ENCODE results near the gene SHQ1. TPM values are rescaled to one million over a fixed set of nuclear protein-coding genes. Genes with fewer than 3 reads are reported as not detected.
"Not testable (repeated sequence)": the region's sequence is repeated elsewhere in the genome, so short reads cannot be mapped to it uniquely, and the experiment has no call there.

The SHQ1 gene
- total RNA-seq, 1 experiment from 2014 or later: 15.4 TPM

GRCh38 chr3:72800869-72801268, 47.4 kb downstream of the SHQ1 start:
- DNase-seq (ENCODE audit: low spot score): no peak

GRCh38 chr3:72798552-72799195, 49.6 kb downstream of the SHQ1 start:
- DNase-seq (ENCODE audit: low spot score): no peak

- DNase-seq (ENCODE audit: low spot score): no peak
Measured at GRCh38 chr3:72797773-72798543, 50.3 kb downstream of the SHQ1 start.

GRCh38 chr3:72794079-72794478, 54.2 kb downstream of the SHQ1 start:
- no peak for DNase-seq (ENCODE audit: low spot score)

- DNase-seq (ENCODE audit: low spot score): no peak
Measured at GRCh38 chr3:72791161-72791560, 57.1 kb downstream of the SHQ1 start.

GRCh38 chr3:72789786-72790185, 58.5 kb downstream of the SHQ1 start:
- DNase-seq (ENCODE audit: low spot score): no peak

- DNase-seq (ENCODE audit: low spot score): not testable (repeated sequence)
Measured at GRCh38 chr3:72788232-72788631, 60.0 kb downstream of the SHQ1 start.

GRCh38 chr3:72786668-72787067, 61.6 kb downstream of the SHQ1 start:
- DNase-seq (ENCODE audit: low spot score): no peak

GRCh38 chr3:72784226-72784625, 64.0 kb downstream of the SHQ1 start:
- no peak for DNase-seq (ENCODE audit: low spot score)

GRCh38 chr3:72782521-72782920, 65.7 kb downstream of the SHQ1 start:
- no peak for DNase-seq (ENCODE audit: low spot score)

- DNase-seq (ENCODE audit: low spot score): no peak
Measured at GRCh38 chr3:72769758-72770540, 78.3 kb downstream of the SHQ1 start.

- DNase-seq (ENCODE audit: low spot score): no peak
Measured at GRCh38 chr3:72768936-72769335, 79.3 kb downstream of the SHQ1 start.

GRCh38 chr3:72768481-72768880, 79.8 kb downstream of the SHQ1 start:
- no peak for DNase-seq (ENCODE audit: low spot score)

- DNase-seq (ENCODE audit: low spot score): no peak
Measured at GRCh38 chr3:72768006-72768441, 80.2 kb downstream of the SHQ1 start.

GRCh38 chr3:72766866-72767265, 81.4 kb downstream of the SHQ1 start:
- no peak for DNase-seq (ENCODE audit: low spot score)

GRCh38 chr3:72763751-72764440, 84.3 kb downstream of the SHQ1 start:
- DNase-seq (ENCODE audit: low spot score): no peak

- no peak for DNase-seq (ENCODE audit: low spot score)
Measured at GRCh38 chr3:72761410-72761809, 86.8 kb downstream of the SHQ1 start.

- DNase-seq (ENCODE audit: low spot score): no peak
Measured at GRCh38 chr3:72760225-72760624, 88.0 kb downstream of the SHQ1 start.

GRCh38 chr3:72756900-72757299, 91.3 kb downstream of the SHQ1 start:
- DNase-seq (ENCODE audit: low spot score): no peak

- no peak for DNase-seq (ENCODE audit: low spot score)
Measured at GRCh38 chr3:72754582-72754981, 93.7 kb downstream of the SHQ1 start.

GRCh38 chr3:72753495-72753894, 94.8 kb downstream of the SHQ1 start:
- DNase-seq (ENCODE audit: low spot score): no peak

- DNase-seq (ENCODE audit: low spot score): no peak
Measured at GRCh38 chr3:72750405-72750965, 97.8 kb downstream of the SHQ1 start.

All from A172 (cell line).